HepG2 (cell line): ENCODE results near the gene KCNQ5. TPM values are rescaled to one million over a fixed set of nuclear protein-coding genes. Genes with fewer than 3 reads are reported as not detected.

Experiments
- ATAC-seq: fragments of 200-7000 bp; cut with Tn5 transposase; 3 replicates; pipeline ENCODE4 v1.9.1; 2020; ENCODE audit warnings: mild to moderate bottlenecking, moderate library complexity
- BruUV-seq: library from RNA; stranded (reverse); fragments of 400-500 nt; replicated peaks from 2 replicates; lab custom pipeline; 2021; lab: Mats Ljungman, UMichigan
- CTCF ChIA-PET: fragments of 300-600 bp; formaldehyde crosslinking; extraction: SDS; loops from one replicate; lab custom pipeline; 2021; ENCODE audit warnings: low total read pairs, inconsistent platforms, low intra/inter-chr PET ratio; lab: Yijun Ruan, JAX
- POLR2A ChIA-PET: fragments of 350-600 bp; sonication (Branson Sonifier 250); formaldehyde crosslinking; loops from one replicate; lab custom pipeline; 2020; ENCODE audit warnings: antibody characterized with exemption, inconsistent platforms; lab: Yijun Ruan, JAX
- DNase-seq: peaks from one replicate; pipeline ENCODE4 v3.0.0-alpha.2; 2015; ENCODE audit warnings: low spot score
- FAIRE-seq: peaks from 3 replicates; lab custom pipeline; 2011; peaks lifted over from hg19 to GRCh38; lab: Jason Lieb, UNC
- H2AFZ ChIP-seq: one replicate; pipeline ENCODE4 v1.6.1; 2011; ENCODE audit warnings: low read length, inconsistent platforms
- H3K27ac ChIP-seq: fragments of 300-600 bp; 3 replicates; pipeline ENCODE4 v1.8.0; 2011; ENCODE audit warnings: mixed run types, mild to moderate bottlenecking, mixed read lengths, low read length, inconsistent platforms; ENCODE audit not compliant: insufficient read depth; ENCODE audit errors: extremely low read length
- H3K27me3 ChIP-seq, 2 experiments: fragments of 200-600 bp in 1 of 2; 2 replicates in 1 of 2; 3 replicates in 1 of 2; pipeline versions ENCODE4 v1.6.0 to v1.8.0; 2011; ENCODE audit warnings: low read length in 2 of 2, mild to moderate bottlenecking in 2 of 2, moderate library complexity in 2 of 2, inconsistent platforms in 1 of 2; ENCODE audit not compliant: insufficient read depth in 2 of 2, control insufficient read depth in 1 of 2
- H3K36me3 ChIP-seq, 2 experiments: fragments of 200-600 bp in 1 of 2; replicated peaks in 1 of 2; 2 replicates in 1 of 2; 3 replicates in 1 of 2; pipeline versions ENCODE4 v1.5.1 to v1.8.0; 2011; ENCODE audit warnings: low read length in 2 of 2, inconsistent platforms in 1 of 2; ENCODE audit not compliant: insufficient read depth in 2 of 2, control insufficient read depth in 1 of 2
- H3K4me1 ChIP-seq: 2 replicates; pipeline ENCODE4 v1.5.1; 2012; ENCODE audit warnings: low read length, inconsistent platforms; ENCODE audit not compliant: insufficient read depth
- H3K4me2 ChIP-seq: 2 replicates; pipeline ENCODE4 v1.6.0; 2011; ENCODE audit warnings: low read depth, low read length, inconsistent platforms
- H3K4me3 ChIP-seq, 3 experiments: fragments of 200-600 bp in 1 of 3; sonication (generic), shearing (Covaris generic) in 1 of 3; replicated peaks in 1 of 3; 2 replicates each; pipeline ENCODE4 v1.5.1; 2011 to 2016; ENCODE audit warnings: low read length in 3 of 3, inconsistent platforms in 2 of 3, low read depth in 2 of 3, mild to moderate bottlenecking in 2 of 3, control low read depth in 1 of 3, mixed read lengths in 1 of 3; ENCODE audit not compliant: insufficient read depth in 1 of 3
- H3K79me2 ChIP-seq: one replicate; pipeline ENCODE4 v1.6.1; 2011; ENCODE audit warnings: low read length, inconsistent platforms; ENCODE audit not compliant: insufficient read depth
- H3K9ac ChIP-seq: 2 replicates; pipeline ENCODE4 v1.6.0; 2011; ENCODE audit warnings: mild to moderate bottlenecking, low read depth, low read length, inconsistent platforms; ENCODE audit not compliant: insufficient read depth
- H3K9me3 ChIP-seq: 2 replicates; pipeline ENCODE4 v1.5.1; 2012; ENCODE audit warnings: mild to moderate bottlenecking, low read length
- H4K20me1 ChIP-seq: 2 replicates; pipeline ENCODE4 v1.6.0; 2011; ENCODE audit warnings: inconsistent platforms, mild to moderate bottlenecking, low read length, moderate library complexity; ENCODE audit not compliant: insufficient read depth
- CENPBD1 ChIP-seq: sonication (generic); formaldehyde crosslinking; IDR thresholded peaks from 2 replicates; pipeline ENCODE4 v1.8.0; 2022; ENCODE audit warnings: missing genetic modification reagents, low read depth, mild to moderate bottlenecking, borderline replicate concordance
- GTF2F1 ChIP-seq: fragments of 150-350 bp; IDR thresholded peaks from 2 replicates; pipeline ENCODE4 v1.6.1; 2014; ENCODE audit warnings: low read length
- HNRNPK ChIP-seq: fragments of 200-400 bp; formaldehyde crosslinking; IDR thresholded peaks from 2 replicates; pipeline ENCODE4 v1.6.1; 2018; ENCODE audit warnings: low read length, low read depth, moderate library complexity, mild to moderate bottlenecking; ENCODE audit not compliant: poor library complexity, severe bottlenecking
- JUNB ChIP-seq: sonication (generic); formaldehyde crosslinking; IDR thresholded peaks from 2 replicates; pipeline ENCODE4 v1.8.0; 2022; ENCODE audit warnings: missing genetic modification reagents, mild to moderate bottlenecking, borderline replicate concordance
- MIER3 ChIP-seq: IDR thresholded peaks from 2 replicates; pipeline ENCODE4 v1.6.1; 2016; ENCODE audit warnings: missing compliant biosample characterization, borderline replicate concordance
- NBN ChIP-seq: fragments of 450-650 bp; conservative IDR thresholded peaks from 2 replicates; pipeline ENCODE4 v1.6.1; 2017
- NFYC ChIP-seq: IDR thresholded peaks from 2 replicates; pipeline ENCODE4 v1.6.1; 2016; ENCODE audit warnings: missing genetic modification reagents, missing compliant biosample characterization
- SNAPC2 ChIP-seq: sonication (generic); formaldehyde crosslinking; IDR thresholded peaks from 2 replicates; pipeline ENCODE4 v1.8.1; 2022; ENCODE audit warnings: mild to moderate bottlenecking, missing genetic modification reagents
- TBL1XR1 ChIP-seq: fragments of 150-350 bp; IDR thresholded peaks from 2 replicates; pipeline ENCODE4 v1.6.1; 2014; ENCODE audit warnings: borderline replicate concordance, low read length; ENCODE audit not compliant: partially characterized antibody
- ZBTB38 ChIP-seq: sonication (generic); formaldehyde crosslinking; IDR thresholded peaks from 2 replicates; pipeline ENCODE4 v1.5.1; 2020; ENCODE audit warnings: mild to moderate bottlenecking, missing genetic modification reagents
- ZFP37 ChIP-seq: sonication (generic); formaldehyde crosslinking; IDR thresholded peaks from 2 replicates; pipeline ENCODE4 v1.4.0; 2020; ENCODE audit warnings: missing genetic modification reagents, borderline replicate concordance
- ZNF124 ChIP-seq: sonication (generic); formaldehyde crosslinking; IDR thresholded peaks from 2 replicates; pipeline ENCODE4 v1.4.0; 2020; ENCODE audit warnings: missing genetic modification reagents
- ZNF234 ChIP-seq: sonication (generic); formaldehyde crosslinking; conservative IDR thresholded peaks from 2 replicates; pipeline ENCODE4 v1.5.1; 2020; ENCODE audit warnings: mild to moderate bottlenecking, missing genetic modification reagents
- ZNF235 ChIP-seq: sonication (generic); formaldehyde crosslinking; IDR thresholded peaks from 2 replicates; pipeline ENCODE4 v1.8.1; 2023; ENCODE audit warnings: mild to moderate bottlenecking, missing genetic modification reagents, borderline replicate concordance
- ZNF451 ChIP-seq: sonication (generic); formaldehyde crosslinking; IDR thresholded peaks from 2 replicates; pipeline ENCODE4 v1.5.0; 2020; ENCODE audit warnings: mild to moderate bottlenecking, missing genetic modification reagents
- ZNF543 ChIP-seq: sonication (generic); formaldehyde crosslinking; IDR thresholded peaks from 2 replicates; pipeline ENCODE4 v1.4.0; 2020; ENCODE audit warnings: mild to moderate bottlenecking, missing genetic modification reagents
- ZNF547 ChIP-seq: sonication (generic); formaldehyde crosslinking; IDR thresholded peaks from 2 replicates; pipeline ENCODE4 v1.5.1; 2020; ENCODE audit warnings: mild to moderate bottlenecking, missing genetic modification reagents
- ZNF549 ChIP-seq: sonication (generic); formaldehyde crosslinking; IDR thresholded peaks from 2 replicates; pipeline ENCODE4 v1.5.0; 2020; ENCODE audit warnings: missing genetic modification reagents
- ZNF564 ChIP-seq: sonication (generic); formaldehyde crosslinking; IDR thresholded peaks from 2 replicates; pipeline ENCODE4 v1.8.1; 2023; ENCODE audit warnings: mild to moderate bottlenecking, missing genetic modification reagents
- ZNF747 ChIP-seq: sonication (generic); formaldehyde crosslinking; IDR thresholded peaks from 2 replicates; pipeline ENCODE4 v1.8.1; 2023; ENCODE audit warnings: missing genetic modification reagents, mild to moderate bottlenecking, borderline replicate concordance
- ZSCAN12 ChIP-seq: sonication (generic); formaldehyde crosslinking; IDR thresholded peaks from 2 replicates; pipeline ENCODE4 v1.9.0; 2021; ENCODE audit warnings: mild to moderate bottlenecking, missing genetic modification reagents
- WGBS: methylation state at CpG from one replicate; pipeline ENCODE4 v1.1.6; 2017; ENCODE audit warnings: low lambda C conversion rate; 5-methylcytosine and 5-hydroxymethylcytosine counted together
- in situ Hi-C: cut with HindIII; loops from 2 replicates; pipeline ENCODE4 v1.10.0; 2017; ENCODE audit warnings: low pct_unique_long_range_greater_than_20kb; ENCODE audit not compliant: extremely low pct_ligation_motif_present
- intact Hi-C: fragments of 100-400 bp; cut with micrococcal nuclease; formaldehyde crosslinking; loops from one replicate; pipeline ENCODE4 v1.10.0; 2022; ENCODE audit not compliant: unreplicated experiment
- polyA plus RNA-seq, 8 experiments: library from polyadenylated mRNA; depleted of rRNA in 3 of 8; stranded (reverse) in 7 of 8; unstranded in 1 of 8; fragments of >200 nt; fragmentation: Illumina TruSeq in 4 of 8; extraction: Trizol in 4 of 8; gene quantifications; 2 replicates each; pipeline versions ENCODE4 v1.2.1 to v1.2.3, GENCODE V29; 2011 to 2016; ENCODE audit warnings: low read depth in 4 of 8, missing spikeins in 1 of 8, mixed read lengths in 1 of 8; ENCODE audit not compliant: insufficient read depth in 1 of 8
- total RNA-seq, 5 experiments: library from RNA; depleted of rRNA; stranded (reverse); fragments of >200 nt; fragmentation: Illumina TruSeq; extraction: Trizol; gene quantifications; 2 replicates each; pipeline ENCODE4 v1.2.3, GENCODE V29; 2016; ENCODE audit warnings: low read depth in 1 of 5

Gene KCNQ5
- total and polyA plus RNA-seq, 2 of the 13 experiments (the other 11 are each of a cell fraction or from before 2014, with no cell fraction given), result 0.04 TPM; not detected in 1

GRCh38 chr6:73049971-73050594, 428.2 kb downstream of the KCNQ5 start:
- Histone ChIP-seq H4K20me1 (no peaks in the 10 kb centered on the region), H2AFZ (no peak overlapping the region), H3K4me1 (no peaks in the 10 kb centered on the region), H3K4me3 (no peak overlapping the region), H3K27ac (no peak overlapping the region)
- ChIA-PET POLR2A (no interaction called here), CTCF (no interaction called here)
- in situ Hi-C loops, result no loop called here
- WGBS, result 15% methylated on average over 1 of the region's 1 CpG
- TF ChIP-seq ZFP37 (CRISPR knock-in tag) (no peak), ZNF564 (CRISPR knock-in tag) (no peak), HNRNPK (peak; percentile 89), CENPBD1 (CRISPR knock-in tag) (no peak), ZNF549 (CRISPR knock-in tag) (no peak), NBN (no peak), ZBTB38 (CRISPR knock-in tag) (no peak), ZNF747 (CRISPR knock-in tag) (no peak)
- TF ChIP-seq, all 625 proteins: peak for 1
- H3K9ac ChIP-seq, result no peak overlapping the region
- no peaks in the 10 kb centered on the region for H3K36me3 ChIP-seq
- intact Hi-C loops, result no loop called here
- DNase-seq (no peak), ATAC-seq (no peak), FAIRE-seq (no peak)
- H3K4me2 ChIP-seq, result no peak overlapping the region
- no TSS peak for BruUV-seq
- no peaks in the 10 kb centered on the region for H3K9me3 ChIP-seq
- H3K79me2 ChIP-seq, result no peaks in the 10 kb centered on the region
- H3K27me3 ChIP-seq, result no peaks in the 10 kb centered on the region

GRCh38 chr6:73050706-73051105, 428.8 kb downstream of the KCNQ5 start:
- ChIA-PET POLR2A (no interaction called here), CTCF (no interaction called here)
- no peak overlapping the region for H3K9ac ChIP-seq
- in situ Hi-C loops, result no loop called here
- no peaks in the 10 kb centered on the region for H4K20me1 ChIP-seq
- no peaks in the 10 kb centered on the region for H3K4me1 ChIP-seq
- no TSS peak for BruUV-seq
- H2AFZ ChIP-seq, result no peak overlapping the region
- no peak for DNase-seq
- H3K27me3 ChIP-seq, result no peaks in the 10 kb centered on the region
- ATAC-seq, result no peak
- no peak overlapping the region for H3K4me2 ChIP-seq
- 7% methylated on average over 1 of the region's 1 CpG for WGBS
- H3K36me3 ChIP-seq, result no peaks in the 10 kb centered on the region
- no peaks in the 10 kb centered on the region for H3K79me2 ChIP-seq
- no peak overlapping the region for H3K27ac ChIP-seq
- intact Hi-C loops, result no loop called here
- FAIRE-seq, result no peak
- H3K9me3 ChIP-seq, result no peaks in the 10 kb centered on the region
- H3K4me3 ChIP-seq, result no peak overlapping the region
- no peak for TF ChIP-seq ZNF124 (CRISPR knock-in tag)
- no peak for TF ChIP-seq MIER3 (CRISPR knock-in tag)
- no peak for TF ChIP-seq ZNF451 (CRISPR knock-in tag)
- TF ChIP-seq ZNF234, result no peak
- TF ChIP-seq ZNF235 (CRISPR knock-in tag), result no peak
- no peak for TF ChIP-seq TBL1XR1
- no peak for TF ChIP-seq GTF2F1
- no peak for TF ChIP-seq ZNF547 (CRISPR knock-in tag)
- no peak for TF ChIP-seq SNAPC2
- no peak for TF ChIP-seq ZSCAN12 (CRISPR knock-in tag)
- no peak for TF ChIP-seq NFYC (CRISPR knock-in tag)
- TF ChIP-seq ZNF543 (CRISPR knock-in tag), result no peak
- TF ChIP-seq JUNB (CRISPR knock-in tag), result no peak
